ENCODE results near the gene FZD4.

Gene FZD4

GRCh38 chr11:86941077-86941870 is 13.9 kb downstream of the FZD4 start:
- Histone ChIP-seq H3K4me3 (ENCODE audit: low read length in 2 of 2) (no peak overlapping the region), H3K79me1 (ENCODE audit: low read depth, low read length) (no peaks in the 10 kb centered on the region), H2BK5ac (ENCODE audit: low read length) (no peak overlapping the region), H3K14ac (ENCODE audit: low read length) (no peak overlapping the region), H2BK15ac (ENCODE audit: low read length) (no peak overlapping the region), H3K9me3 (replicated peaks in 1 of 2; ENCODE audit: control insufficient read depth in 2 of 2, insufficient read depth in 1 of 2, low read depth in 1 of 2, low read length in 2 of 2) (no peaks in the 10 kb centered on the region), H3K23ac (ENCODE audit: low read depth, low read length, poor library complexity) (no peak overlapping the region), H4K91ac (ENCODE audit: low read depth, low read length, poor library complexity) (no peak overlapping the region), H4K8ac (ENCODE audit: low read depth, low read length) (no peak overlapping the region), H3K9ac (ENCODE audit: low read depth, low read length, poor library complexity) (no peak overlapping the region), H2BK120ac (ENCODE audit: low read depth, low read length) (no peak overlapping the region), H3K4ac (ENCODE audit: low read length) (no peak overlapping the region), H2BK12ac (ENCODE audit: low read length) (no peak overlapping the region), H3K4me2 (ENCODE audit: insufficient read depth, low read length, poor library complexity, severe bottlenecking) (no peak overlapping the region), H2AFZ (ENCODE audit: low read length) (no peak overlapping the region), H3K18ac (ENCODE audit: low read length) (no peak overlapping the region), H3K4me1 (ENCODE audit: control insufficient read depth in 2 of 2, insufficient read depth in 1 of 2, low read depth in 1 of 2, low read length in 2 of 2) (peaks cover 0 to 7% of the 10 kb centered on the region in 2 donors), H3K27me3 (ENCODE audit: control insufficient read depth in 3 of 3, insufficient read depth in 3 of 3, low read depth in 1 of 3, low read length in 3 of 3) (no peaks in the 10 kb centered on the region), H3K36me3 (replicated peaks in 1 of 2; ENCODE audit: control insufficient read depth in 2 of 2, insufficient read depth in 2 of 2, low read length in 2 of 2) (peaks cover 0 to 5% of the 10 kb centered on the region in 2 donors), H3K27ac (replicated peaks; ENCODE audit: low read length) (no peak overlapping the region), H2AK5ac (ENCODE audit: low read depth, low read length) (no peak overlapping the region)
- no peak for DNase-seq (ENCODE audit: low spot score)
- WGBS, 2 donors (ENCODE audit: extremely low coverage in 2 of 2, insufficient read length in 2 of 2, insufficient replicate concordance in 1 of 2), result no CpG with 5 or more reads among the region's 7 CpGs

- H3K79me1 ChIP-seq (ENCODE audit: low read depth, low read length), result no peaks in the 10 kb centered on the region
- no peak overlapping the region for H3K4me3 ChIP-seq (ENCODE audit: low read length in 2 of 2)
- no peak overlapping the region for H3K18ac ChIP-seq (ENCODE audit: low read length)
- no peak overlapping the region for H3K23ac ChIP-seq (ENCODE audit: low read depth, low read length, poor library complexity)
- H3K4me1 ChIP-seq (ENCODE audit: control insufficient read depth in 2 of 2, insufficient read depth in 1 of 2, low read depth in 1 of 2, low read length in 2 of 2), result peaks cover 0 to 7% of the 10 kb centered on the region in 2 donors
- no peaks in the 10 kb centered on the region for H3K27me3 ChIP-seq (ENCODE audit: control insufficient read depth in 3 of 3, insufficient read depth in 3 of 3, low read depth in 1 of 3, low read length in 3 of 3)
- no CpG with 5 or more reads among the region's 11 CpGs for WGBS, 2 donors (ENCODE audit: extremely low coverage in 2 of 2, insufficient read length in 2 of 2, insufficient replicate concordance in 1 of 2)
- no peak overlapping the region for H3K4ac ChIP-seq (ENCODE audit: low read length)
- no peak overlapping the region for H2AK5ac ChIP-seq (ENCODE audit: low read depth, low read length)
- H2BK5ac ChIP-seq (ENCODE audit: low read length), result no peak overlapping the region
- DNase-seq (ENCODE audit: low spot score), result no peak
- H3K36me3 ChIP-seq (replicated peaks in 1 of 2; ENCODE audit: control insufficient read depth in 2 of 2, insufficient read depth in 2 of 2, low read length in 2 of 2), result no peaks in the 10 kb centered on the region
- no peak overlapping the region for H3K27ac ChIP-seq (replicated peaks; ENCODE audit: low read length)
- H2BK120ac ChIP-seq (ENCODE audit: low read depth, low read length), result no peak overlapping the region
- no peak overlapping the region for H3K4me2 ChIP-seq (ENCODE audit: insufficient read depth, low read length, poor library complexity, severe bottlenecking)
- H2BK15ac ChIP-seq (ENCODE audit: low read length), result no peak overlapping the region
- no peaks in the 10 kb centered on the region for H3K9me3 ChIP-seq (replicated peaks in 1 of 2; ENCODE audit: control insufficient read depth in 2 of 2, insufficient read depth in 1 of 2, low read depth in 1 of 2, low read length in 2 of 2)
- no peak overlapping the region for H2BK12ac ChIP-seq (ENCODE audit: low read length)
- no peak overlapping the region for H4K8ac ChIP-seq (ENCODE audit: low read depth, low read length)
- no peak overlapping the region for H3K14ac ChIP-seq (ENCODE audit: low read length)
- no peak overlapping the region for H2AFZ ChIP-seq (ENCODE audit: low read length)
- H4K91ac ChIP-seq (ENCODE audit: low read depth, low read length, poor library complexity), result no peak overlapping the region
- H3K9ac ChIP-seq (ENCODE audit: low read depth, low read length, poor library complexity), result peak overlapping the region; percentile 32
These were observed 14.9 kb downstream of the FZD4 start for GRCh38 chr11:86940122-86940777.

- Histone ChIP-seq H2AK5ac (ENCODE audit: low read depth, low read length) (no peak overlapping the region), H2BK5ac (ENCODE audit: low read length) (no peak overlapping the region), H3K9me3 (replicated peaks in 1 of 2; ENCODE audit: control insufficient read depth in 2 of 2, insufficient read depth in 1 of 2, low read depth in 1 of 2, low read length in 2 of 2) (no peaks in the 10 kb centered on the region), H3K4me1 (ENCODE audit: control insufficient read depth in 2 of 2, insufficient read depth in 1 of 2, low read depth in 1 of 2, low read length in 2 of 2) (peaks cover 0 to 7% of the 10 kb centered on the region in 2 donors), H3K9ac (ENCODE audit: low read depth, low read length, poor library complexity) (no peak overlapping the region), H4K8ac (ENCODE audit: low read depth, low read length) (no peak overlapping the region), H3K18ac (ENCODE audit: low read length) (no peak overlapping the region), H4K91ac (ENCODE audit: low read depth, low read length, poor library complexity) (no peak overlapping the region), H2BK15ac (ENCODE audit: low read length) (no peak overlapping the region), H3K4me2 (ENCODE audit: insufficient read depth, low read length, poor library complexity, severe bottlenecking) (no peak overlapping the region), H3K27me3 (ENCODE audit: control insufficient read depth in 3 of 3, insufficient read depth in 3 of 3, low read depth in 1 of 3, low read length in 3 of 3) (no peaks in the 10 kb centered on the region), H2BK120ac (ENCODE audit: low read depth, low read length) (no peak overlapping the region), H3K27ac (replicated peaks; ENCODE audit: low read length) (no peak overlapping the region), H3K4ac (ENCODE audit: low read length) (no peak overlapping the region), H2AFZ (ENCODE audit: low read length) (no peak overlapping the region), H3K79me1 (ENCODE audit: low read depth, low read length) (no peaks in the 10 kb centered on the region), H3K14ac (ENCODE audit: low read length) (no peak overlapping the region), H2BK12ac (ENCODE audit: low read length) (no peak overlapping the region), H3K4me3 (ENCODE audit: low read length in 2 of 2) (no peak overlapping the region), H3K36me3 (replicated peaks in 1 of 2; ENCODE audit: control insufficient read depth in 2 of 2, insufficient read depth in 2 of 2, low read length in 2 of 2) (no peaks in the 10 kb centered on the region), H3K23ac (ENCODE audit: low read depth, low read length, poor library complexity) (no peak overlapping the region)
- WGBS, 2 donors (ENCODE audit: extremely low coverage in 2 of 2, insufficient read length in 2 of 2, insufficient replicate concordance in 1 of 2), result no CpG with 5 or more reads among the region's 4 CpGs
- DNase-seq (ENCODE audit: low spot score), result peak; percentile 44
These were observed 16.0 kb downstream of the FZD4 start for GRCh38 chr11:86938900-86939880.
